ENCODE data around the gene TFB1M. TPM values are rescaled to one million over a fixed set of nuclear protein-coding genes. Genes with fewer than 3 reads are reported as not detected.

Gene TFB1M
- total RNA-seq, 2 experiments from 2014 or later = 7.2 to 9.2 TPM

DNA sequence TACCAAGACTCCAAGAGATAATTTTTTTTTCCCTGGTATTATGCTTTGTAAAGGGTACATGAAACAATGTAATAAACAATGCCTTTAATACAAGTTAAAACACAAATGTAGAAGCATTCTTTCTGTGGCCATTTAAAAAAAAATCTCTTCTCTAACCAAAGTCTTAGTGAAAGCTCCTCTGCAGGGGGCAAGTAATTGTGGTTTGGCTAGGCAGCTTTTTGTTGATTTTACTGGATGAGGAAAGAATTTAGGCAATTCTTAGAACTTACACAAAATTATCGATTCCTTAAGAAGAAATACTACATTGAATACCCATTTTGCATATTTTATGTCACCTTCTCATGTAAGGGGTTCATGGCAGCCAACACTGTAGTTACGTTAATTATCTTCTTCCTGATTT, 12.4 kb downstream of the TFB1M start:
- no peak overlapping the region for H3K27ac Mint-ChIP-seq
- H3K27me3 ChIP-seq (ENCODE audit: control insufficient read depth in 1 of 2, insufficient read depth in 2 of 2, low read length in 2 of 2) = no peaks in the 10 kb centered on the region
- no peak overlapping the region for H3K4me3 Mint-ChIP-seq
- no peak overlapping the region for H3K27ac ChIP-seq (ENCODE audit: low read depth in 1 of 2, low read length in 2 of 2)
- H3K36me3 Mint-ChIP-seq (ENCODE audit: low read depth) = peaks cover 74% of the 10 kb centered on the region
- H3K27me3 Mint-ChIP-seq = no peaks in the 10 kb centered on the region
- intact Hi-C loops (cut with DNase I, micrococcal nuclease) = no loop called here
- peaks cover 46% of the 10 kb centered on the region for H3K36me3 ChIP-seq (ENCODE audit: insufficient read depth, low read length)
- H3K4me1 Mint-ChIP-seq (ENCODE audit: low read depth) = peaks cover 16% of the 10 kb centered on the region
- CTCF ChIA-PET = no interaction called here
- POLR2A ChIA-PET = no interaction called here
- no peaks in the 10 kb centered on the region for H3K9me3 Mint-ChIP-seq
- no peak overlapping the region for H3K4me3 ChIP-seq (ENCODE audit: low read length)
- H3K9me3 ChIP-seq (ENCODE audit: control insufficient read depth in 1 of 2, insufficient read depth in 1 of 2, low read length in 2 of 2) = no peaks in the 10 kb centered on the region
- ATAC-seq (ENCODE audit: poor library complexity) (no peak), DNase-seq (no peak)
- no peaks in the 10 kb centered on the region for H3K4me1 ChIP-seq (ENCODE audit: insufficient read depth, low read length)
- TF ChIP-seq, protein P1, sequence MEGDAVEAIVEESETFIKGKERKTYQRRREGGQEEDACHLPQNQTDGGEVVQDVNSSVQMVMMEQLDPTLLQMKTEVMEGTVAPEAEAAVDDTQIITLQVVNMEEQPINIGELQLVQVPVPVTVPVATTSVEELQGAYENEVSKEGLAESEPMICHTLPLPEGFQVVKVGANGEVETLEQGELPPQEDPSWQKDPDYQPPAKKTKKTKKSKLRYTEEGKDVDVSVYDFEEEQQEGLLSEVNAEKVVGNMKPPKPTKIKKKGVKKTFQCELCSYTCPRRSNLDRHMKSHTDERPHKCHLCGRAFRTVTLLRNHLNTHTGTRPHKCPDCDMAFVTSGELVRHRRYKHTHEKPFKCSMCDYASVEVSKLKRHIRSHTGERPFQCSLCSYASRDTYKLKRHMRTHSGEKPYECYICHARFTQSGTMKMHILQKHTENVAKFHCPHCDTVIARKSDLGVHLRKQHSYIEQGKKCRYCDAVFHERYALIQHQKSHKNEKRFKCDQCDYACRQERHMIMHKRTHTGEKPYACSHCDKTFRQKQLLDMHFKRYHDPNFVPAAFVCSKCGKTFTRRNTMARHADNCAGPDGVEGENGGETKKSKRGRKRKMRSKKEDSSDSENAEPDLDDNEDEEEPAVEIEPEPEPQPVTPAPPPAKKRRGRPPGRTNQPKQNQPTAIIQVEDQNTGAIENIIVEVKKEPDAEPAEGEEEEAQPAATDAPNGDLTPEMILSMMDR (IDR thresholded peaks at IDR 0.05) = no peak

DNA sequence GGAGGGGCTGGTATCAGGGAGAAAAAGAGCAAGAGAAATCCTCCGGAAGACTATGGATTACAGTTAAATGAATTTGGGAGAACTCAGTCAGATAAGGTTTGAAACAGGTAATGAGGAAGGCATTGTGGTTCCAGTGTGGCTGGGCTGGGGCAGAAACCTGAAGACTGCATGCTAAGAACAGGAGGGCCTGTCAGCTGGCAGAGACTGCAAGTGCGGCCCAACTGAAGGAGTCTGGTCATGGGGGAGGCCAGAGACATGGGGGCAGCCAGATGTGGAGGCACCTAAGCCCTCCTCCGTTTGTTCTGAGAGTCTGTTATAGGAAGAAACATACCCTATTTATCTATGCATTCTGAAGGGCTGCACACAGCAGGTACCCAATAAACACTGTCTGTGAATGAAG, 16.6 kb downstream of the TFB1M start:
- CTCF ChIA-PET = no interaction called here
- peaks cover 82% of the 10 kb centered on the region for H3K36me3 Mint-ChIP-seq (ENCODE audit: low read depth)

DNA sequence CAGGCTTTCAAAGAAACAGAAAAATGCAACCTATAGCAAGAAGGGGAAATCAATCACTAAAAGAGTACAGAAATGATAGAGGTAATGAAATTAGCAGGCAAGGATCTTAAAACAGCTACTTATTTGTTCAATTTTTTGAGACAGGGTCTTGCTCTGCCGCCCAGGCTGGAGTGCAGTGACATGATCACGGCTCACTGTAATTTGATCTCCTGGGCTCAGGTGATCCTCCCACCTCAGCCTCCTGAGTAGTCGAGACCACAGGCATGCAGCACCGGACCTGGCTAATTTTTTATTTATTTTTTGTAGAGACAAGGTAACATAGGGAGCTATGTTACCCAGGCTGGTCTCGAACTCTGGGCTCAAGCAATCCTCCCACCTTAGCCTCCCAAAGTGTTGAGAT, 21.6 kb downstream of the TFB1M start:
- no peak for DNase-seq
- POLR2A ChIA-PET = no interaction called here
- Mint-ChIP-seq H3K9me3 (no peaks in the 10 kb centered on the region), H3K4me1 (ENCODE audit: low read depth) (no peaks in the 10 kb centered on the region), H3K27me3 (no peaks in the 10 kb centered on the region), H3K27ac (no peak overlapping the region), H3K4me3 (no peak overlapping the region), H3K36me3 (ENCODE audit: low read depth) (peaks cover 89% of the 10 kb centered on the region)
- ATAC-seq (ENCODE audit: poor library complexity) = no peak
- no peaks in the 10 kb centered on the region for H3K4me1 ChIP-seq (ENCODE audit: insufficient read depth, low read length)
- TF ChIP-seq, protein P1 (IDR thresholded peaks at IDR 0.05) = no peak
- H3K36me3 ChIP-seq (ENCODE audit: insufficient read depth, low read length) = peaks cover 49% of the 10 kb centered on the region
- no peaks in the 10 kb centered on the region for H3K27me3 ChIP-seq (ENCODE audit: control insufficient read depth in 1 of 2, insufficient read depth in 2 of 2, low read length in 2 of 2)
- CTCF ChIA-PET = no interaction called here
- H3K27ac ChIP-seq (ENCODE audit: low read depth in 1 of 2, low read length in 2 of 2) = no peak overlapping the region
- no peak overlapping the region for H3K4me3 ChIP-seq (ENCODE audit: low read length)
- H3K9me3 ChIP-seq (ENCODE audit: control insufficient read depth in 1 of 2, insufficient read depth in 1 of 2, low read length in 2 of 2) = no peaks in the 10 kb centered on the region
- intact Hi-C loops (cut with DNase I, micrococcal nuclease) = no loop called here

More for the DNA sequence above, 16.6 kb downstream of the TFB1M start:
- Mint-ChIP-seq H3K4me1 (ENCODE audit: low read depth) (no peaks in the 10 kb centered on the region), H3K27ac (no peak overlapping the region), H3K27me3 (no peaks in the 10 kb centered on the region), H3K4me3 (no peak overlapping the region), H3K9me3 (no peaks in the 10 kb centered on the region)
- H3K4me1 ChIP-seq (ENCODE audit: insufficient read depth, low read length) = no peaks in the 10 kb centered on the region
- no peak overlapping the region for H3K4me3 ChIP-seq (ENCODE audit: low read length)
- H3K9me3 ChIP-seq (ENCODE audit: control insufficient read depth in 1 of 2, insufficient read depth in 1 of 2, low read length in 2 of 2) = no peaks in the 10 kb centered on the region
- no peak overlapping the region for H3K27ac ChIP-seq (ENCODE audit: low read depth in 1 of 2, low read length in 2 of 2)
- intact Hi-C loops (cut with DNase I, micrococcal nuclease) = no loop called here
- TF ChIP-seq, protein P1 (IDR thresholded peaks at IDR 0.05) = no peak
- no peaks in the 10 kb centered on the region for H3K27me3 ChIP-seq (ENCODE audit: control insufficient read depth in 1 of 2, insufficient read depth in 2 of 2, low read length in 2 of 2)
- peaks cover 52% of the 10 kb centered on the region for H3K36me3 ChIP-seq (ENCODE audit: insufficient read depth, low read length)
- ATAC-seq (ENCODE audit: poor library complexity) (no peak), DNase-seq (no peak)
- POLR2A ChIA-PET = no interaction called here

Data from CD4-positive, alpha-beta T cell (primary cell).